Measurements from ENCODE around the gene GAS7. TPM values are rescaled to one million over a fixed set of nuclear protein-coding genes. Genes with fewer than 3 reads are reported as not detected.

Gene GAS7
- total and polyA plus RNA-seq, 9 donors: 7.1 to 48.0 (median 24.2) TPM

DNA sequence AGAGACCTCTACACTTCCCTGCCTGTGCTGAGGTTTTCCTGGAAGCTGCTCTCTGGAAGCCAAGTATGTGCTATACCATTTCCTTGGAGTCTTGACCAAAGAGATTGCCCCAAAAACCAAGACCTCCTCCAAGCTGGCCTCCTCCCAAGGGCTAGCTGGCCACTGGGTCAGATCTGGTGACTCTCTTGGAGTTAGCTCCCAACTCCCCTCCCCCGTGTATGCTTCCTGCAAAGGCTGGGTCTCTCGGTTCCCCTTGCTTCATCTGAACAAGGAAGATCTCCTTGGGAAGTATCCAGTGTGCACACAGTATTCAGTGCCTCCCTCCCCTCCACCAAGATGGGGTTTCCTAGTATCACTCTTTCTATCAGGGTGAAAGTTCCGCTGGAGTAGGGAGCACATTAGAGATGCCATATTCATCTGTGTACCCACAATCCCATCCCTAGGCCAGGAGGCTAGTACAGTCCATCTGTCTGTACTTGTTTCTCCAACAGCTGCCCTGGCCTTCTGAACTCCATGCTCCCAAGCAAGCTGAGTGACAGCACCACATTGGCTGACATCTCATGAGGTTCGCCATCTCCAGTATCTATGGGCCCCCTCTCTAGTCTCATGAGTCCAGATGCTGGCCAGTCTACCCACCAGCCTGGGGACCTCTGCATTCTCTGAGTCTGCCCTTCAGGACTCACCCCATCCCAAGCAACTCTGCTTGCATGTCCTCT lies 3.2 kb downstream of the GAS7 start:
- H3K9me3 ChIP-seq: no peaks in the 10 kb centered on the region
- no peak overlapping the region for H3K4me3 ChIP-seq
- H3K27me3 ChIP-seq: no peaks in the 10 kb centered on the region
- intact Hi-C loops (cut with DNase I): no loop called here
- no peaks in the 10 kb centered on the region for H3K36me3 ChIP-seq
- TF ChIP-seq EP300 (IDR thresholded peaks at IDR 0.05) (no peak), POLR2A (IDR thresholded peaks at IDR 0.05) (no peak)
- TF ChIP-seq, protein P1, sequence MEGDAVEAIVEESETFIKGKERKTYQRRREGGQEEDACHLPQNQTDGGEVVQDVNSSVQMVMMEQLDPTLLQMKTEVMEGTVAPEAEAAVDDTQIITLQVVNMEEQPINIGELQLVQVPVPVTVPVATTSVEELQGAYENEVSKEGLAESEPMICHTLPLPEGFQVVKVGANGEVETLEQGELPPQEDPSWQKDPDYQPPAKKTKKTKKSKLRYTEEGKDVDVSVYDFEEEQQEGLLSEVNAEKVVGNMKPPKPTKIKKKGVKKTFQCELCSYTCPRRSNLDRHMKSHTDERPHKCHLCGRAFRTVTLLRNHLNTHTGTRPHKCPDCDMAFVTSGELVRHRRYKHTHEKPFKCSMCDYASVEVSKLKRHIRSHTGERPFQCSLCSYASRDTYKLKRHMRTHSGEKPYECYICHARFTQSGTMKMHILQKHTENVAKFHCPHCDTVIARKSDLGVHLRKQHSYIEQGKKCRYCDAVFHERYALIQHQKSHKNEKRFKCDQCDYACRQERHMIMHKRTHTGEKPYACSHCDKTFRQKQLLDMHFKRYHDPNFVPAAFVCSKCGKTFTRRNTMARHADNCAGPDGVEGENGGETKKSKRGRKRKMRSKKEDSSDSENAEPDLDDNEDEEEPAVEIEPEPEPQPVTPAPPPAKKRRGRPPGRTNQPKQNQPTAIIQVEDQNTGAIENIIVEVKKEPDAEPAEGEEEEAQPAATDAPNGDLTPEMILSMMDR (IDR thresholded peaks at IDR 0.05): no peak
- 89 to 96% (median 92%) methylated on average over 4 of the region's 4 CpGs for WGBS, 3 donors
- DNase-seq: no peak
- peaks cover 3% of the 10 kb centered on the region for H3K4me1 ChIP-seq (ENCODE audit: insufficient read depth)
- no peak overlapping the region for H3K27ac ChIP-seq

DNA sequence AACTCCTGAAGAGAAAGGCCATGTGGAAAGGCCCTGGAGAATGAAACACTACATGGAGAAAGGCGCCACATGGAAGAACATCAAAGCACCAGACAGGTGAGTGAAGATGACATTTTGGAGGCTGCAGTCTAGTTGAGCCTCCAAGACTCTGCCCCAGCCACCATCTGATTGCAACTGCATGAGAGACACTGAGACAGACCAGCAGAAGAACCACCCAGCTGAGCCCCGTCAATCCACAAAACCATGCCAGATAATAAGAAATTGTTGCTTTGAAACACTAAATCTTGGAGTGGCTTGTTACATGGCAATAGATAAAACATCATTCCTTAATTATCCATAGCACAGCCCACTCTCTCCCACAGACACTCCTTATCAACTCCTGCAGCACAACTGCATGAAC lies 4.8 kb downstream of the GAS7 start:
- no peak for DNase-seq
- TF ChIP-seq, protein P1 (IDR thresholded peaks at IDR 0.05): no peak
- no peak for TF ChIP-seq POLR2A (IDR thresholded peaks at IDR 0.05)
- no peak for TF ChIP-seq EP300 (IDR thresholded peaks at IDR 0.05)
- intact Hi-C loops (cut with DNase I): no loop called here
- Histone ChIP-seq H3K27me3 (no peaks in the 10 kb centered on the region), H3K9me3 (no peaks in the 10 kb centered on the region), H3K4me1 (ENCODE audit: insufficient read depth) (no peaks in the 10 kb centered on the region), H3K27ac (no peak overlapping the region), H3K4me3 (no peak overlapping the region), H3K36me3 (no peaks in the 10 kb centered on the region)
- 94 to 100% (median 98%) methylated on average over 2 of the region's 2 CpGs for WGBS, 3 donors

DNA sequence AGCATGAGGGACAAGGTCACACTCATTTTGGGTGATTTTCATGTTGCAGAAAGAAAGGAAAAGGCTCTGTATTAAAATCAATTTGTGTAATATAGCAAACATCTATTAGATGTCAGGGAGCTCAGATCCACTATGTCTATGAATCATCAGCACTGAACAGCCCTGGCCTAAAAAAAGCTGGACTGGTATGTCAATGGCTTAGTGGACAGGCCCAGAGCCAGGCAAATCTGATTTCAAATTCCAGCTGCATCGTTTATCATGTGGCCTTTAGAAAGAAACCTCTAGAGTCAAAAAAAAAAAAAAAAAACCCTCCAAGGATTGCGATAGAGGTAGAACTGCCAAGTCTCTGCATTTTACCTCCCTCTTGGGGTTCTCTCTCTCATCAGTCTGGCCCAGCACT lies 5.4 kb downstream of the GAS7 start:
- DNase-seq: no peak

DNA sequence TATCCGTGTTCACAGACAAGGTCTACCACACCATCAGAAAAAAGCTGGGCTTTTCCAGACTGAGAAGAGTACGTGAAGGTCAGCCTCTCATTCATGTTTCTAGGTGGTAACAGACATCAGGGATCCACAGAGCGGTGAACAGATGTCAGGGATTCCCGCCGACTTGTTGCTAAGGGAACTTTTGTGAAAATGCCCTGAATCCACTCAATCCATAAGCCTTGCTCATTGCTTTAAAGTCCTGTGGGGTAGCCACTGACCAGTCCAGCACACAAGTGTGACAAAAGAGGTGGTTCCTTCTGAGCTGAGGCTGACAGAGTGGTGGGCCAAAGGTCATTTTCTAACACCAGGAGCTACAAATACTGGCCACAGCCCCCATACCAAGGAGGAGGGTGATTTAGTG lies 5.9 kb downstream of the GAS7 start:
- 83 to 88% (median 87%) methylated on average over 5 of the region's 5 CpGs for WGBS, 3 donors
- Histone ChIP-seq H3K27ac (no peak overlapping the region), H3K27me3 (no peaks in the 10 kb centered on the region), H3K9me3 (no peaks in the 10 kb centered on the region), H3K36me3 (no peaks in the 10 kb centered on the region), H3K4me3 (no peak overlapping the region), H3K4me1 (ENCODE audit: insufficient read depth) (no peaks in the 10 kb centered on the region)
- no peak for TF ChIP-seq POLR2A (IDR thresholded peaks at IDR 0.05)
- TF ChIP-seq, protein P1 (IDR thresholded peaks at IDR 0.05): no peak
- TF ChIP-seq EP300 (IDR thresholded peaks at IDR 0.05): no peak
- no peak for DNase-seq
- intact Hi-C loops (cut with DNase I): no loop called here

More for the DNA sequence above, 5.4 kb downstream of the GAS7 start:
- TF ChIP-seq EP300 (IDR thresholded peaks at IDR 0.05): no peak
- TF ChIP-seq, protein P1 (IDR thresholded peaks at IDR 0.05): no peak
- TF ChIP-seq POLR2A (IDR thresholded peaks at IDR 0.05): no peak
- no peak overlapping the region for H3K27ac ChIP-seq
- H3K4me3 ChIP-seq: no peak overlapping the region
- no peaks in the 10 kb centered on the region for H3K27me3 ChIP-seq
- H3K4me1 ChIP-seq (ENCODE audit: insufficient read depth): no peaks in the 10 kb centered on the region
- intact Hi-C loops (cut with DNase I): no loop called here
- no peaks in the 10 kb centered on the region for H3K36me3 ChIP-seq
- H3K9me3 ChIP-seq: no peaks in the 10 kb centered on the region
- WGBS, 3 donors: 37 to 68% (median 53%) methylated on average over 2 of the region's 2 CpGs
